Nephron (organoid): ENCODE measurements around the gene SMAD2.
"Not testable (repeated sequence)": the region's sequence is repeated elsewhere in the genome, so short reads cannot be mapped to it uniquely, and the experiment has no call there.

ENCODE experiments used
- H3K27ac Mint-ChIP-seq, 3 experiments: 2 replicates each; pipeline ENCODE4 v1.8.0; 2020; ENCODE audit warnings: mixed read lengths in 3 of 3, mild to moderate bottlenecking in 2 of 3, moderate library complexity in 1 of 3
- H3K27me3 Mint-ChIP-seq: 2 replicates; pipeline ENCODE4 v1.8.0; 2021; ENCODE audit warnings: low read depth, mild to moderate bottlenecking, moderate library complexity, mixed read lengths
- H3K36me3 Mint-ChIP-seq: 2 replicates; pipeline ENCODE4 v1.8.0; 2020; ENCODE audit warnings: low read depth, mixed read lengths
- H3K4me1 Mint-ChIP-seq: 2 replicates; pipeline ENCODE4 v1.8.0; 2020; ENCODE audit warnings: mixed read lengths
- H3K4me3 Mint-ChIP-seq, 3 experiments: 2 replicates each; pipeline ENCODE4 v1.8.0; 2020; ENCODE audit warnings: mild to moderate bottlenecking in 3 of 3, mixed read lengths in 3 of 3, moderate library complexity in 2 of 3
- H3K9me3 Mint-ChIP-seq: 2 replicates; pipeline ENCODE4 v1.8.0; 2020; ENCODE audit warnings: mixed read lengths
- CTCF ChIP-seq, 3 experiments: fragments of 200-600 bp; sonication (generic); IDR thresholded peaks; one replicate each; pipeline ENCODE4 v1.5.0; 2021; ENCODE audit warnings: antibody characterized with exemption in 3 of 3; ENCODE audit not compliant: unreplicated experiment in 3 of 3

SMAD2 gene

GRCh38 chr18:47970664-47971531, 40.4 kb upstream of the SMAD2 start:
- H3K9me3 Mint-ChIP-seq = no peaks in the 10 kb centered on the region
- H3K27me3 Mint-ChIP-seq = no peaks in the 10 kb centered on the region
- no peak overlapping the region for H3K4me3 Mint-ChIP-seq
- no peak for TF ChIP-seq CTCF (IDR thresholded peaks at IDR 0.05; ENCODE audit: unreplicated experiment in 3 of 3)
- peaks cover 37% of the 10 kb centered on the region for H3K4me1 Mint-ChIP-seq
- H3K36me3 Mint-ChIP-seq = no peaks in the 10 kb centered on the region
- H3K27ac Mint-ChIP-seq = peak overlapping the region in 1 of 3 experiments; percentile 17

- Mint-ChIP-seq H3K36me3 (no peaks in the 10 kb centered on the region), H3K4me1 (peaks cover 37% of the 10 kb centered on the region), H3K4me3 (no peak overlapping the region), H3K9me3 (no peaks in the 10 kb centered on the region), H3K27me3 (no peaks in the 10 kb centered on the region), H3K27ac (no peak overlapping the region)
- TF ChIP-seq CTCF (IDR thresholded peaks at IDR 0.05; ENCODE audit: unreplicated experiment in 3 of 3) = no peak
Measured at GRCh38 chr18:47969816-47970215, 39.4 kb upstream of the SMAD2 start.

- peaks cover 32% of the 10 kb centered on the region for H3K4me1 Mint-ChIP-seq
- H3K36me3 Mint-ChIP-seq = no peaks in the 10 kb centered on the region
- H3K9me3 Mint-ChIP-seq = no peaks in the 10 kb centered on the region
- H3K27me3 Mint-ChIP-seq = no peaks in the 10 kb centered on the region
- H3K4me3 Mint-ChIP-seq = no peak overlapping the region
- peak overlapping the region; percentile 3 to 58 (median 50) for H3K27ac Mint-ChIP-seq
- no peak for TF ChIP-seq CTCF (IDR thresholded peaks at IDR 0.05; ENCODE audit: unreplicated experiment in 3 of 3)
Measured at GRCh38 chr18:47968721-47969120, 38.3 kb upstream of the SMAD2 start.

- Mint-ChIP-seq H3K4me3 (no peak overlapping the region), H3K27me3 (no peaks in the 10 kb centered on the region), H3K36me3 (no peaks in the 10 kb centered on the region), H3K27ac (peak overlapping the region; percentile 3 to 58 (median 50)), H3K4me1 (peaks cover 30% of the 10 kb centered on the region), H3K9me3 (peaks cover 1% of the 10 kb centered on the region)
- no peak for TF ChIP-seq CTCF (IDR thresholded peaks at IDR 0.05; ENCODE audit: unreplicated experiment in 3 of 3)
Measured at GRCh38 chr18:47968006-47968676, 37.7 kb upstream of the SMAD2 start.

GRCh38 chr18:47964053-47964452, 33.6 kb upstream of the SMAD2 start:
- H3K27ac Mint-ChIP-seq = no peak overlapping the region
- H3K4me1 Mint-ChIP-seq = peaks cover 12% of the 10 kb centered on the region
- no peak overlapping the region for H3K4me3 Mint-ChIP-seq
- TF ChIP-seq CTCF (IDR thresholded peaks at IDR 0.05; ENCODE audit: unreplicated experiment in 3 of 3) = no peak
- H3K27me3 Mint-ChIP-seq = peaks cover 3% of the 10 kb centered on the region
- peaks cover 24% of the 10 kb centered on the region for H3K9me3 Mint-ChIP-seq
- peaks cover 12% of the 10 kb centered on the region for H3K36me3 Mint-ChIP-seq

- H3K27ac Mint-ChIP-seq = not testable (repeated sequence)
- H3K9me3 Mint-ChIP-seq = peaks cover 24% of the 10 kb centered on the region
Measured at GRCh38 chr18:47961003-47961402, 30.5 kb upstream of the SMAD2 start.

More at GRCh38 chr18:47961003-47961402, 30.5 kb upstream of the SMAD2 start:
- H3K27me3 Mint-ChIP-seq, H3K4me3 Mint-ChIP-seq, H3K4me1 Mint-ChIP-seq: not testable (repeated sequence)
- H3K36me3 Mint-ChIP-seq = peaks cover 12% of the 10 kb centered on the region
